Prostate gland (tissue), 2 donors: ENCODE measurements around the gene FGFRL1.

Source experiments
- POLR2AphosphoS5 ChIP-seq: sonication (generic); formaldehyde crosslinking; IDR thresholded peaks from one replicate; pipeline ENCODE4 v1.6.1; 2017; ENCODE audit warnings: antibody characterized with exemption
- TF ChIP-seq, protein P1 (sequence below), 4 experiments: fragments of 200-600 bp in 2 of 4; fragments of 450-650 bp in 2 of 4; sonication (generic) in 2 of 4; IDR thresholded peaks; 1 replicate in 3 of 4; 2 replicates in 1 of 4; pipeline ENCODE4 v1.5.1; 2016 to 2019; ENCODE audit warnings: antibody characterized with exemption in 4 of 4, mild to moderate bottlenecking in 2 of 4, moderate library complexity in 2 of 4

DNA sequence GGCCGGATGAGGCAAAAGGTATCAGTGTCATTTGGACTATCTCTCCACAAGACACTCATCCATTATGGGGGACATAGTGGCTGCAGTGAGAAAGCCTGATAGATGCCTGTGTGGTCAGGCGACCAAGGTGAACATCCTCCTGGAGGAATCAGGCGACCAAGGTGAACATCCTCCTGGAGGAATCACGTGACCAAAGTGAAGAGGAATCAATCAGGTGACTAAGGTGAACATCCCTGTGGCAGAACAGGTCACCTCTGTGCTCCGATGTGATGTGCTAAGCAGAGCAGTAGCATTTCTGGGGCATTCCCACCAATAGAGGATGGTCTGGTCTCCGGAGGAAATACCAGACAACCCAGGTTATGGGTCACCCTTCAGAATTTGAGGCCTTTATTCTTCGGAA, 58.0 kb downstream of the FGFRL1 start:
- TF ChIP-seq, protein P1, sequence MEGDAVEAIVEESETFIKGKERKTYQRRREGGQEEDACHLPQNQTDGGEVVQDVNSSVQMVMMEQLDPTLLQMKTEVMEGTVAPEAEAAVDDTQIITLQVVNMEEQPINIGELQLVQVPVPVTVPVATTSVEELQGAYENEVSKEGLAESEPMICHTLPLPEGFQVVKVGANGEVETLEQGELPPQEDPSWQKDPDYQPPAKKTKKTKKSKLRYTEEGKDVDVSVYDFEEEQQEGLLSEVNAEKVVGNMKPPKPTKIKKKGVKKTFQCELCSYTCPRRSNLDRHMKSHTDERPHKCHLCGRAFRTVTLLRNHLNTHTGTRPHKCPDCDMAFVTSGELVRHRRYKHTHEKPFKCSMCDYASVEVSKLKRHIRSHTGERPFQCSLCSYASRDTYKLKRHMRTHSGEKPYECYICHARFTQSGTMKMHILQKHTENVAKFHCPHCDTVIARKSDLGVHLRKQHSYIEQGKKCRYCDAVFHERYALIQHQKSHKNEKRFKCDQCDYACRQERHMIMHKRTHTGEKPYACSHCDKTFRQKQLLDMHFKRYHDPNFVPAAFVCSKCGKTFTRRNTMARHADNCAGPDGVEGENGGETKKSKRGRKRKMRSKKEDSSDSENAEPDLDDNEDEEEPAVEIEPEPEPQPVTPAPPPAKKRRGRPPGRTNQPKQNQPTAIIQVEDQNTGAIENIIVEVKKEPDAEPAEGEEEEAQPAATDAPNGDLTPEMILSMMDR (IDR thresholded peaks at IDR 0.05), result no peak
- no peak for TF ChIP-seq POLR2AphosphoS5
